IPS-15b (cell line): ENCODE results near the gene PTPRT.

ENCODE experiments used
- H3K27me3 ChIP-seq: one replicate; pipeline ENCODE4 v1.6.1; 2013; ENCODE audit warnings: low read length; ENCODE audit not compliant: control insufficient read depth, insufficient read depth
- H3K36me3 ChIP-seq: one replicate; pipeline ENCODE4 v1.6.1; 2013; ENCODE audit warnings: low read length; ENCODE audit not compliant: control insufficient read depth, insufficient read depth
- H3K4me1 ChIP-seq: one replicate; pipeline ENCODE4 v1.6.1; 2013; ENCODE audit warnings: mild to moderate bottlenecking, low read length; ENCODE audit not compliant: control insufficient read depth, insufficient read depth
- H3K4me3 ChIP-seq: one replicate; pipeline ENCODE4 v1.5.1; 2013; ENCODE audit warnings: low read depth, low read length
- H3K9ac ChIP-seq: one replicate; pipeline ENCODE4 v1.6.1; 2013; ENCODE audit warnings: low read depth, mild to moderate bottlenecking, low read length
- H3K9me3 ChIP-seq: one replicate; pipeline ENCODE4 v1.6.1; 2013; ENCODE audit warnings: mild to moderate bottlenecking, low read length; ENCODE audit not compliant: control insufficient read depth, insufficient read depth

PTPRT gene

GRCh38 chr20:42594011-42594410 is 595.7 kb downstream of the PTPRT start:
- H3K9me3 ChIP-seq: no peaks in the 10 kb centered on the region
- no peak overlapping the region for H3K9ac ChIP-seq
- no peaks in the 10 kb centered on the region for H3K36me3 ChIP-seq
- no peak overlapping the region for H3K4me3 ChIP-seq
- no peaks in the 10 kb centered on the region for H3K4me1 ChIP-seq
- no peaks in the 10 kb centered on the region for H3K27me3 ChIP-seq

- Histone ChIP-seq H3K4me3 (no peak overlapping the region), H3K27me3 (no peaks in the 10 kb centered on the region), H3K4me1 (no peaks in the 10 kb centered on the region), H3K9ac (no peak overlapping the region), H3K9me3 (no peaks in the 10 kb centered on the region), H3K36me3 (no peaks in the 10 kb centered on the region)
Measured at GRCh38 chr20:42589976-42590639, 599.6 kb downstream of the PTPRT start.

- no peaks in the 10 kb centered on the region for H3K27me3 ChIP-seq
- H3K9me3 ChIP-seq: no peaks in the 10 kb centered on the region
- H3K4me3 ChIP-seq: no peak overlapping the region
- no peaks in the 10 kb centered on the region for H3K36me3 ChIP-seq
- H3K9ac ChIP-seq: no peak overlapping the region
- H3K4me1 ChIP-seq: no peaks in the 10 kb centered on the region
Measured at GRCh38 chr20:42588847-42589246, 600.9 kb downstream of the PTPRT start.

- Histone ChIP-seq H3K27me3 (no peaks in the 10 kb centered on the region), H3K36me3 (no peaks in the 10 kb centered on the region), H3K9ac (no peak overlapping the region), H3K9me3 (no peaks in the 10 kb centered on the region), H3K4me1 (no peaks in the 10 kb centered on the region), H3K4me3 (no peak overlapping the region)
Measured at GRCh38 chr20:42587427-42587826, 602.3 kb downstream of the PTPRT start.

GRCh38 chr20:42581311-42581710 is 608.4 kb downstream of the PTPRT start:
- H3K4me1 ChIP-seq: no peaks in the 10 kb centered on the region
- H3K9ac ChIP-seq: no peak overlapping the region
- no peaks in the 10 kb centered on the region for H3K27me3 ChIP-seq
- H3K9me3 ChIP-seq: no peaks in the 10 kb centered on the region
- no peak overlapping the region for H3K4me3 ChIP-seq
- H3K36me3 ChIP-seq: no peaks in the 10 kb centered on the region

GRCh38 chr20:42576167-42576566 is 613.5 kb downstream of the PTPRT start:
- no peak overlapping the region for H3K9ac ChIP-seq
- no peaks in the 10 kb centered on the region for H3K4me1 ChIP-seq
- H3K4me3 ChIP-seq: no peak overlapping the region
- H3K27me3 ChIP-seq: no peaks in the 10 kb centered on the region
- H3K9me3 ChIP-seq: no peaks in the 10 kb centered on the region
- no peaks in the 10 kb centered on the region for H3K36me3 ChIP-seq

- H3K9me3 ChIP-seq: no peaks in the 10 kb centered on the region
- H3K4me1 ChIP-seq: no peaks in the 10 kb centered on the region
- H3K4me3 ChIP-seq: no peak overlapping the region
- H3K9ac ChIP-seq: no peak overlapping the region
- no peaks in the 10 kb centered on the region for H3K36me3 ChIP-seq
- no peaks in the 10 kb centered on the region for H3K27me3 ChIP-seq
Measured at GRCh38 chr20:42572320-42573016, 617.2 kb downstream of the PTPRT start.

- Histone ChIP-seq H3K9ac (no peak overlapping the region), H3K4me3 (no peak overlapping the region), H3K36me3 (no peaks in the 10 kb centered on the region), H3K27me3 (no peaks in the 10 kb centered on the region), H3K4me1 (no peaks in the 10 kb centered on the region), H3K9me3 (no peaks in the 10 kb centered on the region)
Measured at GRCh38 chr20:42567409-42567808, 622.3 kb downstream of the PTPRT start.

- H3K9ac ChIP-seq: no peak overlapping the region
- H3K9me3 ChIP-seq: no peaks in the 10 kb centered on the region
- no peaks in the 10 kb centered on the region for H3K36me3 ChIP-seq
- no peaks in the 10 kb centered on the region for H3K27me3 ChIP-seq
- H3K4me1 ChIP-seq: no peaks in the 10 kb centered on the region
- H3K4me3 ChIP-seq: no peak overlapping the region
Measured at GRCh38 chr20:42565235-42565995, 624.3 kb downstream of the PTPRT start.

- H3K36me3 ChIP-seq: no peaks in the 10 kb centered on the region
- H3K4me3 ChIP-seq: no peak overlapping the region
- H3K27me3 ChIP-seq: no peaks in the 10 kb centered on the region
- H3K4me1 ChIP-seq: no peaks in the 10 kb centered on the region
- no peaks in the 10 kb centered on the region for H3K9me3 ChIP-seq
- H3K9ac ChIP-seq: no peak overlapping the region
Measured at GRCh38 chr20:42559665-42560064, 630.0 kb downstream of the PTPRT start.

- H3K4me1 ChIP-seq: no peaks in the 10 kb centered on the region
- no peak overlapping the region for H3K9ac ChIP-seq
Measured at GRCh38 chr20:42556575-42556974, 633.1 kb downstream of the PTPRT start.

GRCh38 chr20:42553374-42553773 is 636.3 kb downstream of the PTPRT start:
- Histone ChIP-seq H3K9ac (no peak overlapping the region), H3K27me3 (no peaks in the 10 kb centered on the region), H3K4me1 (no peaks in the 10 kb centered on the region), H3K9me3 (no peaks in the 10 kb centered on the region), H3K36me3 (no peaks in the 10 kb centered on the region), H3K4me3 (no peak overlapping the region)

More at GRCh38 chr20:42556575-42556974, 633.1 kb downstream of the PTPRT start:
- Histone ChIP-seq H3K9me3 (no peaks in the 10 kb centered on the region), H3K36me3 (no peaks in the 10 kb centered on the region), H3K4me3 (no peak overlapping the region), H3K27me3 (no peaks in the 10 kb centered on the region)
